D721Med (cell line): ENCODE data around the gene PPP2R5C.

Experiments used
- DNase-seq: peaks from one replicate; pipeline ENCODE4 v3.0.0; 2011; ENCODE audit warnings: low spot score; ENCODE audit not compliant: insufficient read length
- FAIRE-seq: peaks from 2 replicates; lab custom pipeline; 2011; peaks lifted over from hg19 to GRCh38; lab: Jason Lieb, UNC
- TF ChIP-seq, protein P1 (sequence below): IDR thresholded peaks from 2 replicates; pipeline ENCODE4 v1.5.1; 2012; ENCODE audit warnings: mild to moderate bottlenecking, control low read depth; ENCODE audit not compliant: insufficient read depth; ENCODE audit errors: missing control alignments

The PPP2R5C gene

DNA sequence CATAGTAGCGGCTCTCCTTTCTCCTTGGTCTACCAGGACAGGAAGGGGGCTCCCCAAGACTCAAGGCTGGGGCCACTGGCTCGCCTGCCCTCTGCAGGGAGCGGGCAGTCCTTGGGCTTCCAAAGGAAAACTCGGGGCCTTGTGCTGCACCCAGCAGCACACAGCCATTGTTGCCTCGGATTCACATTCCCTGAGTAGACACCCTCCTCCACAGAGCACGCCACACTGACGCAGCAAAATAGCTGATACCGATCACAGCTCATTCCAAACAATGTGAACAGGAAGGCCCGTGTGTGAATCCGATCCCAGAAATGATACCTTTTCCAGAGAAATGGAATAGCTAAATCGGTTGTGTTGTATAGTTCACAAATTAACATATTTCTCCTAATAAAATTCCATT, 137.8 kb downstream of the PPP2R5C start:
- TF ChIP-seq, protein P1, sequence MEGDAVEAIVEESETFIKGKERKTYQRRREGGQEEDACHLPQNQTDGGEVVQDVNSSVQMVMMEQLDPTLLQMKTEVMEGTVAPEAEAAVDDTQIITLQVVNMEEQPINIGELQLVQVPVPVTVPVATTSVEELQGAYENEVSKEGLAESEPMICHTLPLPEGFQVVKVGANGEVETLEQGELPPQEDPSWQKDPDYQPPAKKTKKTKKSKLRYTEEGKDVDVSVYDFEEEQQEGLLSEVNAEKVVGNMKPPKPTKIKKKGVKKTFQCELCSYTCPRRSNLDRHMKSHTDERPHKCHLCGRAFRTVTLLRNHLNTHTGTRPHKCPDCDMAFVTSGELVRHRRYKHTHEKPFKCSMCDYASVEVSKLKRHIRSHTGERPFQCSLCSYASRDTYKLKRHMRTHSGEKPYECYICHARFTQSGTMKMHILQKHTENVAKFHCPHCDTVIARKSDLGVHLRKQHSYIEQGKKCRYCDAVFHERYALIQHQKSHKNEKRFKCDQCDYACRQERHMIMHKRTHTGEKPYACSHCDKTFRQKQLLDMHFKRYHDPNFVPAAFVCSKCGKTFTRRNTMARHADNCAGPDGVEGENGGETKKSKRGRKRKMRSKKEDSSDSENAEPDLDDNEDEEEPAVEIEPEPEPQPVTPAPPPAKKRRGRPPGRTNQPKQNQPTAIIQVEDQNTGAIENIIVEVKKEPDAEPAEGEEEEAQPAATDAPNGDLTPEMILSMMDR: no peak
- DNase-seq (no peak), FAIRE-seq (no peak)

DNA sequence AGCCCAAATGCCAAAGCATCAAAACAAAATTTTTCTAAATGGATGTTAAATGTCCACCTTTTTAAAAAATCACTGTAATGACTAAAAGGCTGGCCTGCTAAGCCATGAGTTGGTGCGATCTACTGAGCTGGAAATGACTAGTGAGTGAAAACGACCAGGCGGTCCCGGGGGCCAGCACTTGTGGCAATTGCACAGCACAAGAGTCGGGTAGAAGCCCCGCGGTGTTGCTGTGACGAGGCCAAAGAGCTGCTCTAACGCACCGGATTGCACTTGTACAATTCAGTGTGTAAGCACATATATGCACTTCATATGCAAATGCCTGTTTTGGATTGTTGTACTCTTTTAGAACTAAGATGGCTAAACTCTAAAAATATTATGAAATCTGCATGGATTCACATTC, 138.7 kb downstream of the PPP2R5C start:
- FAIRE-seq: no peak
- TF ChIP-seq, protein P1: no peak

DNA sequence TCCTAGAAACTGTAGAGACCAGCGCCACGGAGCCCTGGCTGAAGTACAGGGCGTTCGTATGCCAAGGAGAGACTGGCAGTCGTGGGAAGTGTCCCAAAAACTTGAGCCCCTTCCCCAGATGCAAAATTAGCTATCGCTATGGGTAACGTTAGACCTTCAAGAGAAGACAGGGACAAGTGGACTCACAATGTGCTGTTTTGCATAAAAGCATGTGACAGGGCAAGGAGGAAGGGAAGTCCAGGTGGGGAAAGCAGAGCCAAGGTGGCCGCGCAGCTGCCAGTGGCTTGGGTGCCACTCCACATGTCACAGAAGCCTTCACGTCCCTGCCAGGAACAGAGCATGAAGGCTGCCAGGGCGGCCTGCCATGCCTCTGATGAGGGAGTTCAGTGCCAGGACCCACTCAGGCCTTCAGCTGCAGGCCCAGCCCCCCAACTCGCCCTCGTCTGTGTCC, 141.6 kb downstream of the PPP2R5C start:
- no peak for FAIRE-seq
- DNase-seq: no peak
- TF ChIP-seq, protein P1: no peak

More for the DNA sequence above, 138.7 kb downstream of the PPP2R5C start:
- no peak for DNase-seq

DNA sequence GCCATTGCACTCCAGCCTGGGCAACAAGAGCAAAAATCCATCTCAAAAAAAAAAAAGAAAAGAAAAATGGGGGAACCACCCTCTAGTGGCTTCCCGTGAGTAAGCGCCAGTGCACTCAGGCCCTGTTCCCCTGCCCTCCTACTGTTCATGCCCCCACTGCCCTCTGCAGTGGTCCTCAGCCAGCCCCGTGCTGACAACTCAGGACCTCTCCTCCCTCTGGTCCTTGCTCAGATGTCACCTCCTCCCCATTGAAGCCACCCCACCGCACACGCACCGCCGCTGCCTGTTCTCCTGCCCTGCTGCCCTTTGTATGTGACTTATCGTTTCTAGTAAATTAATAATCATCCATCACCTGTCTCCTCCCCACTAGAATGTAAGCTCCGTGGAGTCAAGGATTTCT, 144.1 kb downstream of the PPP2R5C start:
- TF ChIP-seq, protein P1: no peak
- FAIRE-seq (no peak), DNase-seq (no peak)

DNA sequence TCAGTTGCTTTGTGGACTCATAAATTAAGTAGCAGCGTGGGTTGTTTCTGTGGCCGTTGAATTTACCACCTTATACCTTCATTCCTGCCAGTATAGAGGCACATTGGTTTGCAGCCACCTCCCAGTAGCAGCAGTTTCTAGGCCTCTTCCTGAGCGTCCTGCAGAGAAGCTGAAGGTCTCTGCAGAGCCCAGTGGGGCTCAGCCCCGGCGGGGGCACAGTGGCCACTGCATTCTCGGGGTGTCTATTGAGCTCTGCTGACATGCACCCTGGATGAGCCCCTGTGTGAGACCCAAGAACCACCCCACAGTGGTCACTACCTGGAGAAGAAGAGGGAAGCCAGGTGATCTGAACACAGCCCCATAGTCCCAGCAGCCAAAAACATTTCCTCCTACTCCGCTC, 145.1 kb downstream of the PPP2R5C start:
- TF ChIP-seq, protein P1: no peak

DNA sequence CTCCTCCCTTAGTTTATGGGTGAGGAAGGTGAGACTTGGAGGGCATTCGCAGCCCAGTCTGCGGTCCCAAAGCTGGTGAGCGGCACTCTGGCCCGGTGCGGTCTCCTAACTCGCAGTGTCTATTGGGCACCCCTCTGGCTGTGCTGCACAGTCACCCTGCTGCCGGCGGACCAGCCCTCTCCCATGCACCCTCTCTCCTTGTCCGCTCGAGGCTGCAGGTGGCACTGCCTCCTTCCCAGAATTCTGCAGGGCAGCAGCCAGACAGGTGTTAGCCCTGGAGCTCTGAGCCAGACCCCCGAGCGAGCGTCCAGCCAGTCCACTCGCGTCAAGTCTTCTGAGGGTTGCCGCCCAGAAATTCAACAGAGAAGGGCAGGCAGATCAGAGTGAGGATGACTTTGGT, 146.1 kb downstream of the PPP2R5C start:
- TF ChIP-seq, protein P1: no peak
- FAIRE-seq: no peak
- no peak for DNase-seq

More for the DNA sequence above, 145.1 kb downstream of the PPP2R5C start:
- no peak for DNase-seq
- no peak for FAIRE-seq

DNA sequence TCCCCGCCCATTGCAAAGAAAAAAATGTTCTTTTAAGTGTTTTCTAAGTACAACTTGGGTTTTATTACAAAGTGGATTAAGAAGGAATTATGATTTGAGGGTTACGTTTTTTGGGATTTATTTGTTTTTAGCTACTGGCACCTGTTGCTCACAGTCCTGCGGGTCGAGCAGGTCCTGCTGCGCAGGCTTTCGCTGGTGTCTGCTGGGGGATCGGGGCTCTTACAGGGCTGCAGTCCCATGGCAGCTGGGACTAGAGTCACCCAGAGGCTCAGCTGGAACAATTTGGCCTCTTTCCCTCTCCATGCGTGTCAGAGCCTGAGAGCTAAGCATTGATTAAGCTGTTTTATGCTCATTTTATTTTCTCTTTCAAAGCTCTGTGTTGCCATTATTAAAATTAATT, 147.3 kb downstream of the PPP2R5C start:
- FAIRE-seq: no peak
- TF ChIP-seq, protein P1: no peak
- no peak for DNase-seq
